Sigmoid colon (tissue), 7 donors: Measurements from ENCODE around the gene ZNF497. TPM values are rescaled to one million over a fixed set of nuclear protein-coding genes. Genes with fewer than 3 reads are reported as not detected.
A peak's percentile ranks its signal among the peaks of the same experiment; 100 is the strongest.

ENCODE experiments used
- DNase-seq: peaks from one replicate; pipeline ENCODE4 v3.0.0-alpha.2; 2019
- H3K27ac ChIP-seq, 4 donors: fragments of 200-600 bp; sonication (generic); one replicate each; pipeline ENCODE4 v1.5.1; 2016 to 2019; ENCODE audit warnings: mild to moderate bottlenecking in 1 of 4
- H3K27me3 ChIP-seq, 3 donors: fragments of 200-600 bp; sonication (generic); one replicate each; pipeline ENCODE4 v1.5.1; 2019; ENCODE audit warnings: mild to moderate bottlenecking in 1 of 3
- H3K36me3 ChIP-seq, 4 donors: fragments of 200-600 bp; sonication (generic); one replicate each; pipeline ENCODE4 v1.5.1; 2016 to 2019
- H3K4me1 ChIP-seq, 4 donors: fragments of 200-600 bp; sonication (generic); one replicate each; pipeline ENCODE4 v1.5.1; 2017 to 2019
- H3K4me3 ChIP-seq, 4 donors: fragments of 200-600 bp; sonication (generic); one replicate each; pipeline ENCODE4 v1.5.1; 2017 to 2019; ENCODE audit warnings: mild to moderate bottlenecking in 2 of 4, moderate library complexity in 1 of 4
- H3K9me3 ChIP-seq, 4 donors: fragments of 200-600 bp in 3 of 4; sonication (generic) in 3 of 4; one replicate each; pipeline versions ENCODE4 v1.5.1 to v1.6.1; 2013 to 2019
- CTCF ChIP-seq, 4 experiments: fragments of 450-650 bp in 3 of 4; fragments of 200-600 bp in 1 of 4; IDR thresholded peaks; one replicate each; pipeline ENCODE4 v1.5.1; 2016 to 2019; ENCODE audit warnings: antibody characterized with exemption in 4 of 4, mild to moderate bottlenecking in 3 of 4, moderate library complexity in 2 of 4
- EP300 ChIP-seq, 4 donors: sonication (generic); formaldehyde crosslinking; IDR thresholded peaks; one replicate each; pipeline ENCODE4 v1.6.1; 2017; ENCODE audit warnings: antibody characterized with exemption in 4 of 4
- POLR2A ChIP-seq, 2 donors: fragments of 450-650 bp; IDR thresholded peaks; one replicate each; pipeline ENCODE4 v1.6.1; 2016; ENCODE audit warnings: antibody characterized with exemption in 2 of 2, mild to moderate bottlenecking in 2 of 2, moderate library complexity in 2 of 2
- POLR2AphosphoS5 ChIP-seq, 4 donors: sonication (generic); formaldehyde crosslinking; IDR thresholded peaks; one replicate each; pipeline ENCODE4 v1.6.1; 2017; ENCODE audit warnings: antibody characterized with exemption in 4 of 4
- WGBS, 2 donors: extraction: QIAGEN DNeasy Blood & Tissue Kit; methylation state at CpG; one replicate each; pipeline ENCODE4 v1.1.7; 2013; 5-methylcytosine and 5-hydroxymethylcytosine counted together
- intact Hi-C: fragments of 100-400 bp; cut with DNase I; formaldehyde crosslinking; loops from one replicate; pipeline ENCODE4 v1.15.1; 2023
- polyA plus RNA-seq, 3 donors: library from polyadenylated mRNA; stranded (reverse); fragments of 200-250 nt; gene quantifications; one replicate each; pipeline ENCODE4 v1.2.3, GENCODE V29; 2013
- total RNA-seq, 4 donors: library from RNA; depleted of rRNA; stranded (reverse); fragments of >200 nt; gene quantifications; one replicate each; pipeline ENCODE4 v1.1.0, GENCODE V29; 2016
- donor health status: healthy with polysubstance abuse.
- donor health status: Bipolar disorder and iron deficiency.
- donor health status: healthy.

The ZNF497 gene
- total and polyA plus RNA-seq, 7 donors, result 0.28 to 0.79 (median 0.48) TPM; not detected in 1

DNA sequence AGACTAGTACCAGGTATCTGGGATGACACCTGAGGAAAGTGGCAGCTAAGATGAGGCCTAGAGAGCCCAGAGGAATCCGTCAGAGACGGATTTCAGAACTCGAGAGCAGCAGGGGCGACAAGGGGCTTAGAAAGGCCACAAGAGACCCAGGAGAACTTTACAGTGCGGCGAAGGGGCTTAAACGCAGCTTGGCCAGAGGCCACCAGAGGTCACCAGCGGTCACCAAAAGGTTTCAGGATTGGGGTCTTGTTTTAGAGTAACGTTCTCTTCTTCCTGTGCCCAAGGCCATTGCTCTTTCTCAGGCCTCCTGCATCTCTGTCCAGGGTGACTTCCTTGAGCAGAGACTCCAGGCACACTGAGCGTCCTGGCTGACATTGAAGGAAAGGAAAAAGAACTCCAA is 33.6 kb downstream of the ZNF497 start:
- no peaks in the 10 kb centered on the region for H3K27me3 ChIP-seq
- TF ChIP-seq CTCF (IDR thresholded peaks at IDR 0.05), result no peak
- TF ChIP-seq POLR2AphosphoS5 (IDR thresholded peaks at IDR 0.05), result no peak
- no peak for TF ChIP-seq EP300 (IDR thresholded peaks at IDR 0.05)
- no peak for TF ChIP-seq POLR2A (IDR thresholded peaks at IDR 0.05)
- H3K27ac ChIP-seq, result no peak overlapping the region
- no peaks in the 10 kb centered on the region for H3K9me3 ChIP-seq
- 73 to 81% methylated on average over 10 of the region's 10 CpGs for WGBS, 2 donors
- peaks cover 0 to 29% (median 24%) of the 10 kb centered on the region in 4 donors for H3K4me1 ChIP-seq
- intact Hi-C loops, result loop anchor here (5.0 kb wide), 1 partner anchor 147 kb away; the partner anchor contains the start of gene ZNF274
- no peak overlapping the region for H3K4me3 ChIP-seq
- H3K36me3 ChIP-seq, result no peaks in the 10 kb centered on the region
- DNase-seq, result no peak

- DNase-seq, result peak; percentile 98
- WGBS, 2 donors, result 0 to 1% methylated on average over 62 of the region's 62 CpGs
- peaks cover 0 to 29% (median 24%) of the 10 kb centered on the region in 4 donors for H3K4me1 ChIP-seq
- H3K36me3 ChIP-seq, result peaks cover 0 to 12% (median 0%) of the 10 kb centered on the region in 4 donors
- TF ChIP-seq POLR2AphosphoS5 (IDR thresholded peaks at IDR 0.05) (peak; percentile 61 to 84 (median 76)), EP300 (IDR thresholded peaks at IDR 0.05) (peak in 1 of 4 donors; percentile 17), CTCF (IDR thresholded peaks at IDR 0.05) (no peak), POLR2A (IDR thresholded peaks at IDR 0.05) (peak; percentile 44 to 51)
- peak within 1 kb of the TSS; percentile 56 to 88 (median 68) for H3K4me3 ChIP-seq
- no peaks in the 10 kb centered on the region for H3K27me3 ChIP-seq
- H3K27ac ChIP-seq, result peak within 1 kb of the TSS; percentile 91 to 97 (median 93)
- intact Hi-C loops, result loop anchor here (1.0 to 5.0 kb wide), 5 partner anchors 22 to 145 kb away; partner anchors contain the start of genes ERVK3-1, ZNF274, ZNF497 and ZNF8
- no peaks in the 10 kb centered on the region for H3K9me3 ChIP-seq
Measured at GRCh38 chr19:58326914-58327726, 35.4 kb downstream of the ZNF497 start, which contains the start of gene ZSCAN22. Gene ZSCAN22, plus strand, starts transcription at chr19:58326994. Its CDS starts 7,809 bp downstream, at chr19:58334803.

- peaks cover 0 to 29% (median 24%) of the 10 kb centered on the region in 4 donors for H3K4me1 ChIP-seq
- H3K27ac ChIP-seq, result peak overlapping the region; percentile 91 to 97 (median 93)
- H3K27me3 ChIP-seq, result no peaks in the 10 kb centered on the region
- DNase-seq, result no peak
- H3K36me3 ChIP-seq, result peaks cover 0 to 17% (median 0%) of the 10 kb centered on the region in 4 donors
- intact Hi-C loops, result loop anchor here (2.0 to 5.0 kb wide), 2 partner anchors 48 to 144 kb away; partner anchors contain the start of genes ZNF274 and ZNF8
- no peaks in the 10 kb centered on the region for H3K9me3 ChIP-seq
- H3K4me3 ChIP-seq, result peak overlapping the region; percentile 56 to 88 (median 68)
- TF ChIP-seq POLR2A (IDR thresholded peaks at IDR 0.05), result no peak
- no peak for TF ChIP-seq POLR2AphosphoS5 (IDR thresholded peaks at IDR 0.05)
- no peak for TF ChIP-seq CTCF (IDR thresholded peaks at IDR 0.05)
- 4 to 8% methylated on average over 9 of the region's 9 CpGs for WGBS, 2 donors
Measured at GRCh38 chr19:58326501-58326913, 36.0 kb downstream of the ZNF497 start.

DNA sequence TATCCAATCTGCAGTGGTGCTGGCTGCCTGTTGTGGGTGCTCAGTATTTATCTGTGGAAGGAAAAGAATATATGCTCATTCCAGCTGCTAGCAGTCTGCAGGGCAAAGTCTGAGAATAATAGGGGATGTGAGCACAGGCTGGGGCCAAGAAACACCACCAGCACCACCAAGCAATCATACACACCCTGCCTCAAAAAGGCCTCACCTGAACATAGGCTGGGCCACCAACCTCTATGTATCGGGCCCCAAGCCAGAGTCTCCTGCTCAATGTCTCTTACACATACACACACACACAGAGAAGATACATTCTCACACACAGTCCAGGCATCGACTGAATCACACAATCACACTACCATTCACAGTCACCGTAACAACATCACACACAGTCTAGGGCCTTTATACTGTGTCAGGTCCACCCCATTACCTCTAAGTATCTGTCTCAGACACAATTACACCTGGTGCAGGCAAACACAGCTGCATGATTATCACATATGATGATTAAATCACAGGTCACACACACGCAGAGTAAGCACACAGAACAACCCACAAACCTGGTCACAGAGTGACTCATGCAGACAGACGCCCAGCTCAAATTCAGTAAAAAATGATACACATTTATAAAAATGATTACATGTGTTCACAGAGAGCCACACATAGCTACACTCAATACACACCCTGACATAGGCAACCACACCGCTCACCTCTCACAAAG is 37.1 kb downstream of the ZNF497 start:
- intact Hi-C loops, result loop anchor here (2.0 to 5.0 kb wide), 2 partner anchors 47 to 143 kb away; partner anchors contain the start of genes ZNF274 and ZNF8
- Histone ChIP-seq H3K36me3 (peaks cover 0 to 17% (median 0%) of the 10 kb centered on the region in 4 donors), H3K4me3 (peak overlapping the region in 2 of 4 donors; percentile 56 to 72), H3K27me3 (no peaks in the 10 kb centered on the region), H3K4me1 (peaks cover 0 to 29% (median 24%) of the 10 kb centered on the region in 4 donors), H3K27ac (no peak overlapping the region), H3K9me3 (no peaks in the 10 kb centered on the region)
- DNase-seq, result no peak
- TF ChIP-seq CTCF (IDR thresholded peaks at IDR 0.05) (no peak), EP300 (IDR thresholded peaks at IDR 0.05) (no peak), POLR2A (IDR thresholded peaks at IDR 0.05) (no peak), POLR2AphosphoS5 (IDR thresholded peaks at IDR 0.05) (no peak)
- 63 to 82% methylated on average over 6 of the region's 6 CpGs for WGBS, 2 donors
